OCI-LY7 (cell line): ENCODE measurements around the gene SACS.

Experiments used
- EZH2phosphoT487 ChIP-seq: fragments of 200-600 bp; sonication (generic); IDR thresholded peaks from 2 replicates; pipeline ENCODE4 v1.6.1; 2018; ENCODE audit warnings: low read depth, borderline replicate concordance, mild to moderate bottlenecking, mixed run types, antibody characterized with exemption, low read length, moderate library complexity, mixed read lengths
- TF ChIP-seq, protein P1 (sequence below): fragments of 200-600 bp; sonication (generic); conservative IDR thresholded peaks from 2 replicates; pipeline ENCODE4 v1.5.1; 2014; ENCODE audit warnings: mild to moderate bottlenecking, antibody characterized with exemption, low read length, moderate library complexity, mixed read lengths

DNA sequence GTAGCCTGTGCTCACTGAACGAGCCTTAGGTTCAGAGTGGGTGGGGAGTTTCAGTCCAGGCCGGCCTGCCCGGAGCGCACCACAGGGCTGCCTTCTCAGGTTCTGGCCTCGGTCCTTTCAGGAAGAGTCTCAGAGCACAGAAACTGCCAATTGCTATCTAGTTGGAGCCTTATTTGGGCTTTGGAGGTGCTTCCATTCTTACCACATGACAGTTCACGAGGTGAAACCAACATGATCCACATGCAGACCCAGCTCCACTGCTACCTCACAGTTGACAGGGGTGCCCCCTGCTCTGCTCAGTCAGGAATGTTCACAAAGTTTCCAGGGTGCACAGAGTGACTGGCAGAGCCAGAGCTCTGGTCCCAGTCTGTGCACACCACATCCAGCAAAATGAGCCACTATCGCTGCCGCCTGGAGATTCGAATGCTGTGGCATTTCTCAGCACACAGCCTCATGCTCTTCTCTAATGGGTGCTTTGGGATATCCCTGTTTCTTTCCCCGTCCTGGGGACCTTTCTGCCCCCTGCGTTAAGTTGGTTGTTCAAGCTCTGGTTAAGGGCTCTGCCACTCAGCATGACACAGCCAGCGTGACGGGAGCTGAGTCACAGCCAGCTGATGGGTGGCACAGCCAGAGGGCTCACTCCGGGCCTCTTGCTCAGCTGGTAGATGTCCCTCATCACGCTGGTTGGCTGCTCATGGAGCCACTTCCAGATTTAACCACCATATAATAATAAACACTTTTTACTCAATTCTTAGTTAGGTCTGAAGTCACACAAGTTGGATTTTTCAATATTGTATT, 7.5 kb upstream of the SACS start:
- TF ChIP-seq, protein P1, sequence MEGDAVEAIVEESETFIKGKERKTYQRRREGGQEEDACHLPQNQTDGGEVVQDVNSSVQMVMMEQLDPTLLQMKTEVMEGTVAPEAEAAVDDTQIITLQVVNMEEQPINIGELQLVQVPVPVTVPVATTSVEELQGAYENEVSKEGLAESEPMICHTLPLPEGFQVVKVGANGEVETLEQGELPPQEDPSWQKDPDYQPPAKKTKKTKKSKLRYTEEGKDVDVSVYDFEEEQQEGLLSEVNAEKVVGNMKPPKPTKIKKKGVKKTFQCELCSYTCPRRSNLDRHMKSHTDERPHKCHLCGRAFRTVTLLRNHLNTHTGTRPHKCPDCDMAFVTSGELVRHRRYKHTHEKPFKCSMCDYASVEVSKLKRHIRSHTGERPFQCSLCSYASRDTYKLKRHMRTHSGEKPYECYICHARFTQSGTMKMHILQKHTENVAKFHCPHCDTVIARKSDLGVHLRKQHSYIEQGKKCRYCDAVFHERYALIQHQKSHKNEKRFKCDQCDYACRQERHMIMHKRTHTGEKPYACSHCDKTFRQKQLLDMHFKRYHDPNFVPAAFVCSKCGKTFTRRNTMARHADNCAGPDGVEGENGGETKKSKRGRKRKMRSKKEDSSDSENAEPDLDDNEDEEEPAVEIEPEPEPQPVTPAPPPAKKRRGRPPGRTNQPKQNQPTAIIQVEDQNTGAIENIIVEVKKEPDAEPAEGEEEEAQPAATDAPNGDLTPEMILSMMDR = no peak
- no peak for TF ChIP-seq EZH2phosphoT487
